IMR-90 (cell line): ENCODE data around the gene DGKZ. TPM values are rescaled to one million over a fixed set of nuclear protein-coding genes. Genes with fewer than 3 reads are reported as not detected.

Source experiments
- ATAC-seq: fragments of 200-7000 bp; cut with Tn5 transposase; 2 replicates; pipeline ENCODE4 v1.9.1; 2020; ENCODE audit warnings: low read depth, mild to moderate bottlenecking, moderate library complexity
- BruUV-seq: library from RNA; stranded (reverse); fragments of 400-500 nt; replicated peaks from 2 replicates; lab custom pipeline; 2021; lab: Mats Ljungman, UMichigan
- CTCF ChIA-PET: fragments of 300-600 bp; formaldehyde crosslinking; extraction: SDS; loops from one replicate; lab custom pipeline; 2021; ENCODE audit warnings: antibody characterized with exemption; lab: Yijun Ruan, JAX
- POLR2A ChIA-PET: fragments of 300-600 bp; sonication (Branson Sonifier 250); formaldehyde crosslinking; loops from one replicate; lab custom pipeline; 2022; ENCODE audit warnings: antibody characterized with exemption; ENCODE audit not compliant: unreplicated experiment; lab: Charles Lee
- DNase-seq: peaks from one replicate; pipeline ENCODE4 v3.0.0; 2013
- H2AFZ ChIP-seq: replicated peaks from 2 replicates; pipeline ENCODE3; 2013; ENCODE audit warnings: low read length, mild to moderate bottlenecking; ENCODE audit not compliant: poor library complexity
- H2AK5ac ChIP-seq: 2 replicates; pipeline ENCODE4 v1.6.1; 2013; ENCODE audit warnings: low read depth, low read length, inconsistent platforms
- H2AK9ac ChIP-seq: replicated peaks from 2 replicates; pipeline ENCODE3; 2013; ENCODE audit warnings: mild to moderate bottlenecking, low read depth, low read length, moderate library complexity; ENCODE audit not compliant: poor library complexity
- H2BK120ac ChIP-seq: 2 replicates; pipeline ENCODE4 v1.6.1; 2013; ENCODE audit warnings: low read depth, low read length, inconsistent platforms
- H2BK15ac ChIP-seq: 3 replicates; pipeline ENCODE4 v1.6.1; 2013; ENCODE audit warnings: low read depth, low read length, inconsistent platforms
- H2BK20ac ChIP-seq: 2 replicates; pipeline ENCODE4 v1.6.1; 2013; ENCODE audit warnings: low read depth, mild to moderate bottlenecking, inconsistent platforms, low read length, moderate library complexity
- H2BK5ac ChIP-seq: 2 replicates; pipeline ENCODE4 v1.6.1; 2013; ENCODE audit warnings: mild to moderate bottlenecking, low read depth, low read length, inconsistent platforms; ENCODE audit not compliant: poor library complexity, severe bottlenecking
- H3K14ac ChIP-seq: replicated peaks from 2 replicates; pipeline ENCODE4 v1.6.1; 2013; ENCODE audit warnings: low read depth, low read length, inconsistent platforms
- H3K18ac ChIP-seq: 2 replicates; pipeline ENCODE4 v1.6.1; 2013; ENCODE audit warnings: low read depth, low read length, control low read depth
- H3K23ac ChIP-seq: 2 replicates; pipeline ENCODE4 v1.6.1; 2013; ENCODE audit warnings: low read depth, low read length, inconsistent platforms
- H3K27ac ChIP-seq: 2 replicates; pipeline ENCODE4 v1.5.1; 2013; ENCODE audit warnings: mild to moderate bottlenecking, control low read depth, low read length; ENCODE audit not compliant: insufficient read depth
- H3K27me3 ChIP-seq: 2 replicates; pipeline ENCODE4 v1.6.1; 2013; ENCODE audit warnings: low read length; ENCODE audit not compliant: control insufficient read depth, insufficient read depth
- H3K36me3 ChIP-seq: 2 replicates; pipeline ENCODE4 v1.6.1; 2013; ENCODE audit warnings: low read length, mixed read lengths; ENCODE audit not compliant: control insufficient read depth, insufficient read depth
- H3K4ac ChIP-seq: 2 replicates; pipeline ENCODE4 v1.6.1; 2013; ENCODE audit warnings: low read depth, low read length, inconsistent platforms
- H3K4me1 ChIP-seq: 2 replicates; pipeline ENCODE4 v1.6.1; 2013; ENCODE audit warnings: low read length, mixed read lengths; ENCODE audit not compliant: control insufficient read depth, insufficient read depth
- H3K4me2 ChIP-seq: 2 replicates; pipeline ENCODE4 v1.6.1; 2013; ENCODE audit warnings: low read depth, mild to moderate bottlenecking, control low read depth, low read length, moderate library complexity
- H3K4me3 ChIP-seq: 2 replicates; pipeline ENCODE4 v1.5.1; 2013; ENCODE audit warnings: low read depth, mild to moderate bottlenecking, control low read depth, low read length, moderate library complexity; ENCODE audit not compliant: insufficient read depth
- H3K56ac ChIP-seq: 2 replicates; pipeline ENCODE4 v1.6.1; 2013; ENCODE audit warnings: low read length, inconsistent platforms; ENCODE audit not compliant: insufficient read depth; ENCODE audit errors: extremely low read depth
- H3K79me1 ChIP-seq, 2 experiments: 2 replicates each; pipeline ENCODE4 v1.6.1; 2013; ENCODE audit warnings: low read length in 2 of 2, inconsistent platforms in 1 of 2, low read depth in 1 of 2
- H3K9ac ChIP-seq: 2 replicates; pipeline ENCODE4 v1.6.1; 2013; ENCODE audit warnings: low read depth, low read length, control low read depth
- H3K9me1 ChIP-seq: 2 replicates; pipeline ENCODE4 v1.6.1; 2013; ENCODE audit warnings: low read length, inconsistent platforms; ENCODE audit not compliant: insufficient read depth
- H3K9me3 ChIP-seq: 2 replicates; pipeline ENCODE4 v1.6.1; 2013; ENCODE audit warnings: low read length; ENCODE audit not compliant: control insufficient read depth, insufficient read depth
- H4K20me1 ChIP-seq: 2 replicates; pipeline ENCODE4 v1.6.1; 2013; ENCODE audit warnings: low read length, inconsistent platforms; ENCODE audit not compliant: insufficient read depth
- H4K5ac ChIP-seq: 2 replicates; pipeline ENCODE4 v1.6.1; 2013; ENCODE audit warnings: mild to moderate bottlenecking, low read depth, low read length, control low read depth
- H4K8ac ChIP-seq, 2 experiments: 2 replicates each; pipeline ENCODE4 v1.6.1; 2013; ENCODE audit warnings: low read depth in 2 of 2, low read length in 2 of 2, control low read depth in 1 of 2, inconsistent platforms in 1 of 2
- H4K91ac ChIP-seq: 2 replicates; pipeline ENCODE4 v1.6.1; 2013; ENCODE audit warnings: low read depth, low read length, inconsistent platforms; ENCODE audit not compliant: insufficient read depth
- BHLHE40 ChIP-seq: fragments of 150-350 bp; IDR thresholded peaks from 2 replicates; pipeline ENCODE4 v1.6.1; 2016; ENCODE audit warnings: mild to moderate bottlenecking, low read depth, low read length
- CEBPB ChIP-seq: IDR thresholded peaks from 2 replicates; pipeline ENCODE4 v1.6.1; 2012; ENCODE audit warnings: low read depth, low read length, improper control_type of control experiment
- CHD1 ChIP-seq: IDR thresholded peaks from 2 replicates; pipeline ENCODE4 v1.6.1; 2012; ENCODE audit warnings: low read depth, low read length, improper control_type of control experiment
- CTCF ChIP-seq: conservative IDR thresholded peaks from 2 replicates; pipeline ENCODE4 v1.5.1; 2012; ENCODE audit warnings: mild to moderate bottlenecking, low read depth, low read length, improper control_type of control experiment
- FOS ChIP-seq: fragments of 150-350 bp; IDR thresholded peaks from 2 replicates; pipeline ENCODE4 v1.6.1; 2016; ENCODE audit warnings: low read depth, low read length
- MAFK ChIP-seq: IDR thresholded peaks from 2 replicates; pipeline ENCODE4 v1.6.1; 2012; ENCODE audit warnings: low read depth, low read length, improper control_type of control experiment
- MAZ ChIP-seq: IDR thresholded peaks from 2 replicates; pipeline ENCODE4 v1.6.1; 2012; ENCODE audit warnings: low read depth, mild to moderate bottlenecking, low read length, improper control_type of control experiment, moderate library complexity, borderline replicate concordance
- MXI1 ChIP-seq: IDR thresholded peaks from 2 replicates; pipeline ENCODE4 v1.6.1; 2012; ENCODE audit warnings: low read depth, mild to moderate bottlenecking, low read length, moderate library complexity, borderline replicate concordance
- NFE2L2 ChIP-seq: fragments of 150-350 bp; IDR thresholded peaks from 2 replicates; pipeline ENCODE4 v1.6.1; 2016; ENCODE audit warnings: low read depth, mild to moderate bottlenecking, low read length
- POLR2A ChIP-seq: IDR thresholded peaks from 2 replicates; pipeline ENCODE4 v1.6.1; 2012; ENCODE audit warnings: mild to moderate bottlenecking, low read depth, low read length
- RAD21 ChIP-seq: IDR thresholded peaks from 2 replicates; pipeline ENCODE4 v1.6.1; 2012; ENCODE audit warnings: low read length, improper control_type of control experiment
- RCOR1 ChIP-seq: IDR thresholded peaks from 2 replicates; pipeline ENCODE4 v1.6.1; 2012; ENCODE audit warnings: mild to moderate bottlenecking, low read length, improper control_type of control experiment; ENCODE audit not compliant: insufficient replicate concordance
- RFX5 ChIP-seq: IDR thresholded peaks from 2 replicates; pipeline ENCODE4 v1.8.0; 2012; ENCODE audit warnings: low read depth, mild to moderate bottlenecking, low read length, moderate library complexity
- SMC3 ChIP-seq: fragments of 150-350 bp; IDR thresholded peaks from 2 replicates; pipeline ENCODE4 v1.6.1; 2016; ENCODE audit warnings: low read depth, mild to moderate bottlenecking, antibody characterized with exemption, low read length, moderate library complexity
- WGBS, 2 experiments: methylation state at CpG; one replicate each; pipeline versions ENCODE4 v1.1.5 to v1.1.7; 2013; ENCODE audit warnings: missing lambda C conversion rate in 2 of 2; ENCODE audit not compliant: insufficient read length in 1 of 2; ENCODE audit errors: extremely low coverage in 2 of 2; 5-methylcytosine and 5-hydroxymethylcytosine counted together
- dilution Hi-C: fragments of 300-500 bp; cut with HindIII; formaldehyde crosslinking; loops from one replicate; pipeline ENCODE4 v1.14.3; 2018; ENCODE audit warnings: low sequenced_read_pairs; ENCODE audit not compliant: unreplicated experiment
- in situ Hi-C: fragments of 300-500 bp; cut with MboI; formaldehyde crosslinking; loops from 3 replicates; pipeline ENCODE4 v1.14.3; 2019; ENCODE audit warnings: low sequenced_read_pairs, inconsistent platforms, mixed read lengths
- intact Hi-C: fragments of 100-400 bp; cut with micrococcal nuclease; formaldehyde crosslinking; loops from 2 replicates; pipeline ENCODE4 v1.10.0; 2022
- polyA plus RNA-seq, 3 experiments: library from polyadenylated mRNA; depleted of rRNA; stranded (reverse); fragments of >200 nt; gene quantifications; 2 replicates each; pipeline ENCODE4 v1.2.3, GENCODE V29; 2012; ENCODE audit warnings: low replicate concordance in 1 of 3
- total RNA-seq: library from RNA; depleted of rRNA; stranded (reverse); fragments of >200 nt; gene quantifications from 2 replicates; pipeline ENCODE4 v1.2.3, GENCODE V29; 2012
- TF ChIP-seq, protein P1 (sequence below): fragments of 150-350 bp; IDR thresholded peaks from 2 replicates; pipeline ENCODE4 v1.6.1; 2017; ENCODE audit warnings: mild to moderate bottlenecking, antibody characterized with exemption, low read length, low read depth
- TF ChIP-seq, protein P2 (sequence below): fragments of 150-350 bp; IDR thresholded peaks from 2 replicates; pipeline ENCODE4 v1.6.1; 2016; ENCODE audit warnings: low read depth, mild to moderate bottlenecking, low read length, moderate library complexity, borderline replicate concordance

DGKZ gene
- total and polyA plus RNA-seq, 2 of the 4 experiments (the other 2 are of a cell fraction) = 46.8 to 62.0 TPM

DNA sequence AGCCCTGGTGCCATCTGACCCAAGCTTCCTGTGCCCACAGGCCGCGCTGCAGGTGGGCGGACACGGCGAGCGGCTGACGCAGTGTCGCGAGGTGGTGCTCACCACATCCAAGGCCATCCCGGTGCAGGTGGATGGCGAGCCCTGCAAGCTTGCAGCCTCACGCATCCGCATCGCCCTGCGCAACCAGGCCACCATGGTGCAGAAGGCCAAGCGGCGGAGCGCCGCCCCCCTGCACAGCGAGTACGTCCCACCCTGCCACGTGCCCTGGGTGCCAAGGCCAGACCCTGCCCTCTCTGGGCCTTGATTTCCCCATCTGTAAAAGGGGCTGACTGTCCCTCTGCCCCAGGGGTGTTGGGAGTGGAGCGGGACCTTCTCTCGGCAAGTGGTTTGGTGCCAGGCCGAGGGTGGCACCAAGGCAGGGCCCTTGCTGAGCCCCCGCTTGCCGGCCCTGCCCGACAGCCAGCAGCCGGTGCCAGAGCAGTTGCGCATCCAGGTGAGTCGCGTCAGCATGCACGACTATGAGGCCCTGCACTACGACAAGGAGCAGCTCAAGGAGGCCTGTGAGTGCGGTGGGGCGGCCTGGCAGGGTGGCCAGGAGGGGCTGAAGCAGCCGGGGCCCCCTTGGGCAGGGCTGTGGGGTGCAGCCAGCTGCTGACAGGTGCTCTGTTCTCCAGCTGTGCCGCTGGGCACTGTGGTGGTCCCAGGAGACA lies 28.3 kb downstream of the DGKZ start:
- peaks cover 1% of the 10 kb centered on the region; the same call in 1 of the 2 replicates for H3K4me1 ChIP-seq
- no peak overlapping the region for H3K27ac ChIP-seq
- 89% methylated on average over 13 of the region's 38 CpGs; no CpG with 5 or more reads in 1 of the 2 experiments for WGBS, 2 experiments
- H4K20me1 ChIP-seq = no peaks in the 10 kb centered on the region
- POLR2A ChIA-PET = no interaction called here
- H3K4me2 ChIP-seq = no peak overlapping the region
- H2AK5ac ChIP-seq = no peak overlapping the region
- no peak overlapping the region for H2AK9ac ChIP-seq
- H3K4me3 ChIP-seq = no peak overlapping the region
- no peaks in the 10 kb centered on the region for H3K27me3 ChIP-seq
- no peaks in the 10 kb centered on the region for H3K79me1 ChIP-seq
- peaks cover 30% of the 10 kb centered on the region for H3K36me3 ChIP-seq
- H2BK15ac ChIP-seq = no peak overlapping the region
- no peak overlapping the region for H2BK20ac ChIP-seq
- no peaks in the 10 kb centered on the region for H3K9me1 ChIP-seq
- H2AFZ ChIP-seq = no peak overlapping the region
- no peak overlapping the region for H3K23ac ChIP-seq
- no peak overlapping the region for H3K18ac ChIP-seq
- CTCF ChIA-PET = no interaction called here
- no peak overlapping the region for H3K56ac ChIP-seq
- H3K9ac ChIP-seq = no peak overlapping the region
- no TSS peak for BruUV-seq
- in situ Hi-C loops = no loop called here
- no peak for DNase-seq
- dilution Hi-C loops = no loop called here
- H3K14ac ChIP-seq = no peak overlapping the region
- no peak overlapping the region for H4K5ac ChIP-seq
- TF ChIP-seq POLR2A = no peak
- TF ChIP-seq, protein P1, sequence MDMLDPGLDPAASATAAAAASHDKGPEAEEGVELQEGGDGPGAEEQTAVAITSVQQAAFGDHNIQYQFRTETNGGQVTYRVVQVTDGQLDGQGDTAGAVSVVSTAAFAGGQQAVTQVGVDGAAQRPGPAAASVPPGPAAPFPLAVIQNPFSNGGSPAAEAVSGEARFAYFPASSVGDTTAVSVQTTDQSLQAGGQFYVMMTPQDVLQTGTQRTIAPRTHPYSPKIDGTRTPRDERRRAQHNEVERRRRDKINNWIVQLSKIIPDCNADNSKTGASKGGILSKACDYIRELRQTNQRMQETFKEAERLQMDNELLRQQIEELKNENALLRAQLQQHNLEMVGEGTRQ = no peak
- no peak for TF ChIP-seq FOS
- TF ChIP-seq MAZ = no peak
- no peak for TF ChIP-seq MXI1
- no peak for TF ChIP-seq RCOR1
- TF ChIP-seq RAD21 = no peak
- TF ChIP-seq, protein P2, sequence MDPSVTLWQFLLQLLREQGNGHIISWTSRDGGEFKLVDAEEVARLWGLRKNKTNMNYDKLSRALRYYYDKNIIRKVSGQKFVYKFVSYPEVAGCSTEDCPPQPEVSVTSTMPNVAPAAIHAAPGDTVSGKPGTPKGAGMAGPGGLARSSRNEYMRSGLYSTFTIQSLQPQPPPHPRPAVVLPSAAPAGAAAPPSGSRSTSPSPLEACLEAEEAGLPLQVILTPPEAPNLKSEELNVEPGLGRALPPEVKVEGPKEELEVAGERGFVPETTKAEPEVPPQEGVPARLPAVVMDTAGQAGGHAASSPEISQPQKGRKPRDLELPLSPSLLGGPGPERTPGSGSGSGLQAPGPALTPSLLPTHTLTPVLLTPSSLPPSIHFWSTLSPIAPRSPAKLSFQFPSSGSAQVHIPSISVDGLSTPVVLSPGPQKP = no peak
- no peak for TF ChIP-seq CEBPB
- no peak for TF ChIP-seq NFE2L2
- TF ChIP-seq MAFK = no peak
- no peak for TF ChIP-seq CHD1
- no peak for TF ChIP-seq CTCF
- TF ChIP-seq RFX5 = no peak
- no peak for TF ChIP-seq BHLHE40
- TF ChIP-seq SMC3 = no peak
- no peak overlapping the region for H2BK5ac ChIP-seq
- H4K8ac ChIP-seq = no peak overlapping the region
- no peak overlapping the region for H2BK120ac ChIP-seq
- no peak overlapping the region for H3K4ac ChIP-seq
- no peak overlapping the region for H4K91ac ChIP-seq
- intact Hi-C loops = no loop called here
- no peaks in the 10 kb centered on the region for H3K9me3 ChIP-seq
- ATAC-seq = no peak
